Nasal cavity respiratory epithelium epithelial cell of viscerocranial mucosa (primary cell): ENCODE data around the gene MEG3. TPM values are rescaled to one million over a fixed set of nuclear protein-coding genes. Genes with fewer than 3 reads are reported as not detected.

ENCODE experiments used
- total RNA-seq: library from RNA; depleted of rRNA; stranded (reverse); fragments of >200 nt; gene quantifications from 2 replicates; pipeline ENCODE4 v1.2.3, GENCODE V29; 2014

MEG3 gene
- total RNA-seq = 1.8 and 41.4 TPM in 2 replicates

GRCh38 chr14:100825713-100826331, at the start of gene MEG3:
TSS of gene MEG3 (plus strand) at chr14:100826118.

GRCh38 chr14:100903672-100904185, 77.8 kb downstream of the MEG3 start, which contains the start of gene RTL1:
TSS of gene RTL1 (minus strand) at chr14:100903722. CDS start at chr14:100884788, 18,934 bp downstream.

Other genes with a start within 250 kb of the MEG3 start
- gene BEGAIN, start 238.7 kb upstream of the MEG3 start, total RNA-seq = 0.21 and 0.68 TPM in 2 replicates
- not detected in 2 replicates for gene DLK1, start 99.2 kb upstream of the MEG3 start, total RNA-seq
- gene RTL1, start 77.6 kb downstream of the MEG3 start, total RNA-seq = not detected in 2 replicates